ENCODE data around the gene LOX.
A peak's percentile ranks its signal among the peaks of the same experiment; 100 is the strongest.

DNA sequence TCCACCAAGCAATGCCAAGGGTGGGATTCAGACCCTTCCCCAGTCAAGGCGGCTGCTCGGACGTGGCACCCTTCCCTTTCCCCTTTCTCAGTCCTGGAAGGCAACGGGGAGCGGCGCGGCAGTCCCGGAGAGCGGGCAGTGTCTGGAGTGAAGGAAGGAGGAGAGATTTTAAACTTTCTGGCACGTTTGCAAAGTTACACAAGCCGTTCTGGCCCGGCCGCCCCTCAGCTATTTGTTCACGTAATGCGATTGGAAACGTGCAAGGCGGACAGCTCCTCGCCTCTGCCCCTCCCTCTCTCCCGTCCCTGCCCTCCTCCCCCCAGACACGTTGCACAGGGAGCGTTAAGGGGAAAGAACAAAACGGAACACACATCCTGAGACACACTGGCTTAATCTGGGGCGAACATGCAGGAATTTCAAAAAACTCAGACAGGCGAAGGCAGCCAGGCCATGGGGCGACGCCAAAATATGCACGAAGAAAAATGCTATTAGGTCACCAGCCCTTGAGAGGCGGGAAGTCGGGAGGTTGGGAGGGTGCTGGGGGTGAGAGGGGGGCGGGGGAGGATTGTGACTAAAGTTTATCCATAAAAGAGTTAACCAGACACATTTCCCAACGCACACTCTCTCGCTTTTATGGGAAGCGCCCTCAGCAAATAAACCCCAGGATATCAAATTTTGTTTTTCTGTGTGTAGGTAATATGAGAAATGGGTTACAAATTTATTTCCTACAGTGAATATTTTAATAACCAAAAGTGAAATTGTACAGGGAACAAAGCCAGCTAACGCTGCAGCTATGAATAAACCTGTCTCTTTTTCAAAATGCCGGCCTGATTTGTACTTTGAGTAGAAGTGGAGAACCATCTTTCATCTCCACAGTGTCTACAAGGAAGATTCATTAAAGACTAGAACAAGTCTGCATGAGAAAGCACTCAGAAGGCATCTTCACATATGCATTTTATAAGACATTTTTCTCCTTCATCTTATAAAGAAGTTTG lies at the start of gene LOX:
- TF ChIP-seq POLR2AphosphoS5 (IDR thresholded peaks at IDR 0.05; ENCODE audit: insufficient read depth in 1 of 2, low read depth in 1 of 2) (peak in 1 of 2 donors; percentile 84), POLR2A (IDR thresholded peaks at IDR 0.05) (peak in 1 of 2 donors; percentile 6)
- TF ChIP-seq, protein P1, sequence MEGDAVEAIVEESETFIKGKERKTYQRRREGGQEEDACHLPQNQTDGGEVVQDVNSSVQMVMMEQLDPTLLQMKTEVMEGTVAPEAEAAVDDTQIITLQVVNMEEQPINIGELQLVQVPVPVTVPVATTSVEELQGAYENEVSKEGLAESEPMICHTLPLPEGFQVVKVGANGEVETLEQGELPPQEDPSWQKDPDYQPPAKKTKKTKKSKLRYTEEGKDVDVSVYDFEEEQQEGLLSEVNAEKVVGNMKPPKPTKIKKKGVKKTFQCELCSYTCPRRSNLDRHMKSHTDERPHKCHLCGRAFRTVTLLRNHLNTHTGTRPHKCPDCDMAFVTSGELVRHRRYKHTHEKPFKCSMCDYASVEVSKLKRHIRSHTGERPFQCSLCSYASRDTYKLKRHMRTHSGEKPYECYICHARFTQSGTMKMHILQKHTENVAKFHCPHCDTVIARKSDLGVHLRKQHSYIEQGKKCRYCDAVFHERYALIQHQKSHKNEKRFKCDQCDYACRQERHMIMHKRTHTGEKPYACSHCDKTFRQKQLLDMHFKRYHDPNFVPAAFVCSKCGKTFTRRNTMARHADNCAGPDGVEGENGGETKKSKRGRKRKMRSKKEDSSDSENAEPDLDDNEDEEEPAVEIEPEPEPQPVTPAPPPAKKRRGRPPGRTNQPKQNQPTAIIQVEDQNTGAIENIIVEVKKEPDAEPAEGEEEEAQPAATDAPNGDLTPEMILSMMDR (IDR thresholded peaks at IDR 0.05) = no peak

Measured in vagina (tissue), 2 donors.